HEK293 (cell line): Measurements from ENCODE around the gene APOO.

Experiments used
- CTCF ChIA-PET: fragments of 350-600 bp; formaldehyde crosslinking; extraction: SDS; loops from one replicate; lab custom pipeline; 2021; ENCODE audit warnings: antibody characterized with exemption; lab: Yijun Ruan, JAX
- POLR2A ChIA-PET: fragments of 300-600 bp; formaldehyde crosslinking; extraction: SDS; loops from one replicate; lab custom pipeline; 2020; ENCODE audit warnings: antibody characterized with exemption, inconsistent platforms; lab: Yijun Ruan, JAX
- H3K27ac ChIP-seq: fragments of 200-500 bp; sonication (Bioruptor generic); 2 replicates; pipeline ENCODE4 v1.5.1; 2014; ENCODE audit warnings: low read depth, low read length, control low read depth, inconsistent platforms; ENCODE audit errors: extremely low read depth
- H3K36me3 ChIP-seq, 2 experiments: fragments of 200-500 bp in 1 of 2; sonication (Bioruptor generic) in 1 of 2; 1 replicate in 1 of 2; 2 replicates in 1 of 2; pipeline ENCODE4 v1.5.1; 2014 to 2017; ENCODE audit warnings: inconsistent platforms in 2 of 2, low read length in 2 of 2; ENCODE audit not compliant: control insufficient read depth in 2 of 2, insufficient read depth in 1 of 2
- H3K4me1 ChIP-seq: fragments of 200-500 bp; sonication (Bioruptor generic); 2 replicates; pipeline ENCODE4 v1.5.1; 2014; ENCODE audit warnings: mild to moderate bottlenecking, low read length, inconsistent platforms; ENCODE audit not compliant: control insufficient read depth, insufficient read depth
- H3K4me3 ChIP-seq: 2 replicates; pipeline ENCODE4 v1.5.1; 2011; ENCODE audit warnings: low read depth, mild to moderate bottlenecking, control low read depth, low read length, moderate library complexity
- H3K9me3 ChIP-seq: fragments of 200-500 bp; sonication (Bioruptor generic); 2 replicates; pipeline ENCODE4 v1.5.1; 2014; ENCODE audit warnings: low read depth, low read length, inconsistent platforms; ENCODE audit not compliant: control insufficient read depth, insufficient read depth
- FEZF1 ChIP-seq: fragments of 450-650 bp; formaldehyde crosslinking; IDR thresholded peaks from 2 replicates; pipeline ENCODE4 v1.5.1; 2016; ENCODE audit warnings: missing biosample characterization, missing genetic modification characterization
- KLF16 ChIP-seq: fragments of 450-650 bp; formaldehyde crosslinking; IDR thresholded peaks from 2 replicates; pipeline ENCODE4 v1.5.1; 2017; ENCODE audit warnings: missing biosample characterization, missing genetic modification characterization
- MYNN ChIP-seq: fragments of 450-650 bp; formaldehyde crosslinking; IDR thresholded peaks from 2 replicates; pipeline ENCODE4 v1.5.1; 2016; ENCODE audit warnings: missing biosample characterization, missing genetic modification characterization, borderline replicate concordance
- OSR2 ChIP-seq: fragments of 450-650 bp; formaldehyde crosslinking; IDR thresholded peaks from 2 replicates; pipeline ENCODE4 v1.5.1; 2016; ENCODE audit warnings: missing biosample characterization, missing genetic modification characterization
- SALL2 ChIP-seq: fragments of 450-650 bp; formaldehyde crosslinking; IDR thresholded peaks from 2 replicates; pipeline ENCODE4 v1.5.0; 2017; ENCODE audit warnings: missing biosample characterization, mild to moderate bottlenecking, missing genetic modification characterization, borderline replicate concordance
- SETDB1 ChIP-seq: IDR thresholded peaks from one replicate; pipeline ENCODE4 v1.6.1; 2017; ENCODE audit warnings: mild to moderate bottlenecking, low read length, moderate library complexity, mixed read lengths; ENCODE audit not compliant: insufficient read length
- TRIM28 ChIP-seq: IDR thresholded peaks from 2 replicates; pipeline ENCODE4 v1.6.1; 2011; ENCODE audit warnings: low read length, control low read depth, borderline replicate concordance
- ZBTB20 ChIP-seq: fragments of 450-650 bp; formaldehyde crosslinking; IDR thresholded peaks from 2 replicates; pipeline ENCODE4 v1.5.1; 2016; ENCODE audit warnings: missing biosample characterization, missing genetic modification characterization
- ZBTB8A ChIP-seq: fragments of 450-650 bp; formaldehyde crosslinking; IDR thresholded peaks from 2 replicates; pipeline ENCODE4 v1.5.1; 2016; ENCODE audit warnings: missing biosample characterization, missing genetic modification characterization
- ZFP41 ChIP-seq: fragments of 450-650 bp; formaldehyde crosslinking; IDR thresholded peaks from 2 replicates; pipeline ENCODE4 v1.5.1; 2016; ENCODE audit warnings: missing biosample characterization, missing genetic modification characterization, borderline replicate concordance
- ZNF146 ChIP-seq: fragments of 450-650 bp; formaldehyde crosslinking; IDR thresholded peaks from 2 replicates; pipeline ENCODE4 v1.5.1; 2016; ENCODE audit warnings: missing biosample characterization, missing genetic modification characterization
- ZNF155 ChIP-seq: fragments of 450-650 bp; formaldehyde crosslinking; IDR thresholded peaks from 2 replicates; pipeline ENCODE4 v1.5.1; 2016; ENCODE audit warnings: missing biosample characterization, missing genetic modification characterization
- ZNF266 ChIP-seq: fragments of 450-650 bp; formaldehyde crosslinking; IDR thresholded peaks from 2 replicates; pipeline ENCODE4 v1.5.1; 2016; ENCODE audit warnings: missing biosample characterization, missing genetic modification characterization, low read depth
- ZNF350 ChIP-seq: fragments of 450-650 bp; formaldehyde crosslinking; IDR thresholded peaks from 2 replicates; pipeline ENCODE4 v1.5.0; 2017; ENCODE audit warnings: missing biosample characterization, mild to moderate bottlenecking, missing genetic modification characterization
- ZNF391 ChIP-seq: fragments of 450-650 bp; formaldehyde crosslinking; IDR thresholded peaks from 2 replicates; pipeline ENCODE4 v1.5.1; 2016; ENCODE audit warnings: low read depth, missing biosample characterization, missing genetic modification characterization, borderline replicate concordance
- ZNF404 ChIP-seq: fragments of 450-650 bp; formaldehyde crosslinking; IDR thresholded peaks from 2 replicates; pipeline ENCODE4 v1.5.1; 2017; ENCODE audit warnings: missing biosample characterization, missing genetic modification characterization
- ZNF433 ChIP-seq: fragments of 450-650 bp; formaldehyde crosslinking; IDR thresholded peaks from 2 replicates; pipeline ENCODE4 v1.5.1; 2016; ENCODE audit warnings: missing biosample characterization, missing genetic modification characterization, low read depth
- ZNF510 ChIP-seq: fragments of 450-650 bp; formaldehyde crosslinking; IDR thresholded peaks from 2 replicates; pipeline ENCODE4 v1.5.1; 2018; ENCODE audit warnings: mild to moderate bottlenecking, missing genetic modification characterization, missing biosample characterization; ENCODE audit not compliant: insufficient replicate concordance
- ZNF521 ChIP-seq: fragments of 450-650 bp; formaldehyde crosslinking; IDR thresholded peaks from 2 replicates; pipeline ENCODE4 v1.5.1; 2017; ENCODE audit warnings: missing biosample characterization, mild to moderate bottlenecking, missing genetic modification characterization
- ZNF548 ChIP-seq: fragments of 450-650 bp; formaldehyde crosslinking; IDR thresholded peaks from 2 replicates; pipeline ENCODE4 v1.5.1; 2016; ENCODE audit warnings: missing biosample characterization, missing genetic modification characterization
- ZNF571 ChIP-seq: fragments of 450-650 bp; formaldehyde crosslinking; IDR thresholded peaks from 2 replicates; pipeline ENCODE4 v1.5.0; 2017; ENCODE audit warnings: missing biosample characterization, missing genetic modification characterization
- ZNF585B ChIP-seq: fragments of 450-650 bp; formaldehyde crosslinking; IDR thresholded peaks from 2 replicates; pipeline ENCODE4 v1.5.1; 2016; ENCODE audit warnings: missing biosample characterization, missing genetic modification characterization
- ZNF610 ChIP-seq: fragments of 450-650 bp; formaldehyde crosslinking; IDR thresholded peaks from 2 replicates; pipeline ENCODE4 v1.5.1; 2016; ENCODE audit warnings: missing biosample characterization, missing genetic modification characterization, borderline replicate concordance
- ZNF654 ChIP-seq: fragments of 450-650 bp; formaldehyde crosslinking; IDR thresholded peaks from 2 replicates; pipeline ENCODE4 v1.5.1; 2016; ENCODE audit warnings: low read depth, missing biosample characterization, missing genetic modification characterization
- TF ChIP-seq, protein P1 (sequence below): fragments of 450-650 bp; formaldehyde crosslinking; IDR thresholded peaks from 2 replicates; pipeline ENCODE4 v1.5.1; 2016; ENCODE audit warnings: missing biosample characterization, missing genetic modification characterization, low read depth
- TF ChIP-seq, protein P2 (sequence below): fragments of 450-650 bp; formaldehyde crosslinking; IDR thresholded peaks from 2 replicates; pipeline ENCODE4 v1.5.1; 2017; ENCODE audit warnings: missing biosample characterization, missing genetic modification characterization
- TF ChIP-seq, protein P3 (sequence below): fragments of 450-650 bp; formaldehyde crosslinking; IDR thresholded peaks from 2 replicates; pipeline ENCODE4 v1.5.1; 2016; ENCODE audit warnings: missing biosample characterization, missing genetic modification characterization
- TF ChIP-seq, protein P4 (sequence below): fragments of 450-650 bp; formaldehyde crosslinking; IDR thresholded peaks from 2 replicates; pipeline ENCODE4 v1.5.0; 2017; ENCODE audit warnings: missing biosample characterization, missing genetic modification characterization, borderline replicate concordance
- TF ChIP-seq, protein P5 (sequence below): fragments of 450-650 bp; IDR thresholded peaks from 2 replicates; pipeline ENCODE4 v1.5.1; 2018; ENCODE audit warnings: missing biosample characterization, mild to moderate bottlenecking, missing genetic modification characterization

The APOO gene

DNA sequence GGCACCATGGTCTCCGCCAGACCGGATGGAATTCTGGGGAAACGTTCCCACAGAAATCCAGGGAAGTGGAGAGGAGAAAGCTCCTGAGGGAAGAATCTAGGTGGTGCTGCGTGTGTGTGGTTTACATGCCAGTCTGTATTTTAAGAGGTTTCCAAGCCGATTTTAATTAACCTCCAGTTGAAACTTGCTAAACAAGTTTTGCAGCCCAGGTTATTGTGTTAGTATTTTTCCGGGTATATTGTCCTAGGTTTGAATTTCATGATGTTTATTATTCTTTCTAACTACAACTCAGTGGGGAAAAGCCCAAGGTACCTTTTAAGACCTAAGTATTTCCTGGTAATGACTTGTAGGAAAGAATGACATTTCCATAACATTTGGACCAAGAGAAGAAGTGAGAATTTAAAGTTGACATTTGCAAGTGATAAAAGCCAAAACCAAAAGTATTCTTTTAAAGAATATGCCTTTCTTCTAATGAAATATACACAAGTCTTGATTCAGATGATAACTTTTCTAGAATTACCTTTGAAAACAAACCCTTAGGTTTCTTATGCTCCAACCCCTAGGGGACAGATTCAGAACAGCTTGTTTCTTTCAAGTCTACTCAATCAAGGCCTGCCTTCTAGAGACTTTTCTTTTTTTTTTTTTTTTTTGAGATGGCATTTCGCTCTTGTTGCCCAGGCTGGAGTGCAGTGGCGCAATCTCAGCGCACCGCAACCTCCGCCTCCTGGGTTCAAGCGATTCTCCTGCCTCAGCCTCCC lies 110.2 kb downstream of the APOO start (continued):
- TF ChIP-seq, protein P1, sequence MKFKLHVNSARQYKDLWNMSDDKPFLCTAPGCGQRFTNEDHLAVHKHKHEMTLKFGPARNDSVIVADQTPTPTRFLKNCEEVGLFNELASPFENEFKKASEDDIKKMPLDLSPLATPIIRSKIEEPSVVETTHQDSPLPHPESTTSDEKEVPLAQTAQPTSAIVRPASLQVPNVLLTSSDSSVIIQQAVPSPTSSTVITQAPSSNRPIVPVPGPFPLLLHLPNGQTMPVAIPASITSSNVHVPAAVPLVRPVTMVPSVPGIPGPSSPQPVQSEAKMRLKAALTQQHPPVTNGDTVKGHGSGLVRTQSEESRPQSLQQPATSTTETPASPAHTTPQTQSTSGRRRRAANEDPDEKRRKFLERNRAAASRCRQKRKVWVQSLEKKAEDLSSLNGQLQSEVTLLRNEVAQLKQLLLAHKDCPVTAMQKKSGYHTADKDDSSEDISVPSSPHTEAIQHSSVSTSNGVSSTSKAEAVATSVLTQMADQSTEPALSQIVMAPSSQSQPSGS (tag by site-specific recombination) = no peak
- no peak for TF ChIP-seq ZNF404
- no peak for TF ChIP-seq KLF16
- no peak for TF ChIP-seq ZNF433 (tag by site-specific recombination)
- no peak for TF ChIP-seq ZNF350 (tag by site-specific recombination)
- TF ChIP-seq ZNF585B (tag by site-specific recombination) = no peak
- TF ChIP-seq ZFP41 (tag by site-specific recombination) = no peak
- peak; percentile 40; the same call in 1 of the 2 replicates for TF ChIP-seq ZNF146
- TF ChIP-seq ZNF571 (tag by site-specific recombination) = no peak
- TF ChIP-seq ZNF548 (tag by site-specific recombination) = no peak
- TF ChIP-seq ZNF155 (tag by site-specific recombination) = no peak
- TF ChIP-seq, protein P2, sequence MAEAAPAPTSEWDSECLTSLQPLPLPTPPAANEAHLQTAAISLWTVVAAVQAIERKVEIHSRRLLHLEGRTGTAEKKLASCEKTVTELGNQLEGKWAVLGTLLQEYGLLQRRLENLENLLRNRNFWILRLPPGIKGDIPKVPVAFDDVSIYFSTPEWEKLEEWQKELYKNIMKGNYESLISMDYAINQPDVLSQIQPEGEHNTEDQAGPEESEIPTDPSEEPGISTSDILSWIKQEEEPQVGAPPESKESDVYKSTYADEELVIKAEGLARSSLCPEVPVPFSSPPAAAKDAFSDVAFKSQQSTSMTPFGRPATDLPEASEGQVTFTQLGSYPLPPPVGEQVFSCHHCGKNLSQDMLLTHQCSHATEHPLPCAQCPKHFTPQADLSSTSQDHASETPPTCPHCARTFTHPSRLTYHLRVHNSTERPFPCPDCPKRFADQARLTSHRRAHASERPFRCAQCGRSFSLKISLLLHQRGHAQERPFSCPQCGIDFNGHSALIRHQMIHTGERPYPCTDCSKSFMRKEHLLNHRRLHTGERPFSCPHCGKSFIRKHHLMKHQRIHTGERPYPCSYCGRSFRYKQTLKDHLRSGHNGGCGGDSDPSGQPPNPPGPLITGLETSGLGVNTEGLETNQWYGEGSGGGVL (tag by site-specific recombination) = 0 out of 2 replicates have a peak, but pooled peaks have one; percentile 10
- no peak for TF ChIP-seq ZNF510 (tag by site-specific recombination)
- no peak for TF ChIP-seq ZNF610
- TF ChIP-seq FEZF1 = peak; percentile 87
- TF ChIP-seq SALL2 (tag by site-specific recombination) = no peak
- TF ChIP-seq OSR2 (tag by site-specific recombination) = peak; percentile 84
- TF ChIP-seq, all 188 proteins: peak for 42

DNA sequence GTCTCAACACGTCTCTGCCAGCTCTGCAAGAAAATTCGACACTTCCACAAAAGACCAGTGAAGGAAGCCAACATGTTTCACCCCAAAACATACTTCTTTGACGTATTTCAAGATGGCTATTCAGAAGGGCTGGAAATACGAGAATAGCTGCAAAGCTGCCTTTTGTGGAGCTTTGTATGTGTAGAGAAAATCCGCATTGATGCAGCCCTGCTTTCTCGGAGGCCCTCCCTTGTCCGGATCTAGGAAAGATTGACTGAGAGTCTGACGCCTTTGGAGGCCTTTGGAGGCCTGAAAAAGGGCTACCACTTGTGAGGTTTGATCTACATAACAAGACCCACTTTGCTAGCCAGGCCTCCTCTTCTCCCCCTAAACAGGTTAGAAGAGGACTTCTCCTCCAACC lies 112.5 kb downstream of the APOO start:
- no peak overlapping the region for H3K27ac ChIP-seq
- H3K36me3 ChIP-seq = no peaks in the 10 kb centered on the region
- TF ChIP-seq MYNN (tag by site-specific recombination) = no peak
- TF ChIP-seq ZBTB8A (tag by site-specific recombination) = peak; percentile 35; the same call in 1 of the 2 replicates
- no peak for TF ChIP-seq ZNF391 (tag by site-specific recombination)
- TF ChIP-seq, protein P3, sequence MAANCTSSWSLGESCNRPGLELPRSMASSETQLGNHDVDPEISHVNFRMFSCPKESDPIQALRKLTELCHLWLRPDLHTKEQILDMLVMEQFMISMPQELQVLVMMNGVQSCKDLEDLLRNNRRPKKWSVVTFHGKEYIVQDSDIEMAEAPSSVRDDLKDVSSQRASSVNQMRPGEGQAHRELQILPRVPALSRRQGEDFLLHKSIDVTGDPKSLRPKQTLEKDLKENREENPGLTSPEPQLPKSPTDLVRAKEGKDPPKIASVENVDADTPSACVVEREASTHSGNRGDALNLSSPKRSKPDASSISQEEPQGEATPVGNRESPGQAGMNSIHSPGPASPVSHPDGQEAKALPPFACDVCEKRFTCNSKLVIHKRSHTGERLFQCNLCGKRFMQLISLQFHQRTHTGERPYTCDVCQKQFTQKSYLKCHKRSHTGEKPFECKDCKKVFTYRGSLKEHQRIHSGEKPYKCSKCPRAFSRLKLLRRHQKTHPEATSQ (tag by site-specific recombination) = no peak
- TF ChIP-seq, protein P4, sequence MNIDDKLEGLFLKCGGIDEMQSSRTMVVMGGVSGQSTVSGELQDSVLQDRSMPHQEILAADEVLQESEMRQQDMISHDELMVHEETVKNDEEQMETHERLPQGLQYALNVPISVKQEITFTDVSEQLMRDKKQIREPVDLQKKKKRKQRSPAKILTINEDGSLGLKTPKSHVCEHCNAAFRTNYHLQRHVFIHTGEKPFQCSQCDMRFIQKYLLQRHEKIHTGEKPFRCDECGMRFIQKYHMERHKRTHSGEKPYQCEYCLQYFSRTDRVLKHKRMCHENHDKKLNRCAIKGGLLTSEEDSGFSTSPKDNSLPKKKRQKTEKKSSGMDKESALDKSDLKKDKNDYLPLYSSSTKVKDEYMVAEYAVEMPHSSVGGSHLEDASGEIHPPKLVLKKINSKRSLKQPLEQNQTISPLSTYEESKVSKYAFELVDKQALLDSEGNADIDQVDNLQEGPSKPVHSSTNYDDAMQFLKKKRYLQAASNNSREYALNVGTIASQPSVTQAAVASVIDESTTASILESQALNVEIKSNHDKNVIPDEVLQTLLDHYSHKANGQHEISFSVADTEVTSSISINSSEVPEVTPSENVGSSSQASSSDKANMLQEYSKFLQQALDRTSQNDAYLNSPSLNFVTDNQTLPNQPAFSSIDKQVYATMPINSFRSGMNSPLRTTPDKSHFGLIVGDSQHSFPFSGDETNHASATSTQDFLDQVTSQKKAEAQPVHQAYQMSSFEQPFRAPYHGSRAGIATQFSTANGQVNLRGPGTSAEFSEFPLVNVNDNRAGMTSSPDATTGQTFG = no peak
- TF ChIP-seq, protein P5, sequence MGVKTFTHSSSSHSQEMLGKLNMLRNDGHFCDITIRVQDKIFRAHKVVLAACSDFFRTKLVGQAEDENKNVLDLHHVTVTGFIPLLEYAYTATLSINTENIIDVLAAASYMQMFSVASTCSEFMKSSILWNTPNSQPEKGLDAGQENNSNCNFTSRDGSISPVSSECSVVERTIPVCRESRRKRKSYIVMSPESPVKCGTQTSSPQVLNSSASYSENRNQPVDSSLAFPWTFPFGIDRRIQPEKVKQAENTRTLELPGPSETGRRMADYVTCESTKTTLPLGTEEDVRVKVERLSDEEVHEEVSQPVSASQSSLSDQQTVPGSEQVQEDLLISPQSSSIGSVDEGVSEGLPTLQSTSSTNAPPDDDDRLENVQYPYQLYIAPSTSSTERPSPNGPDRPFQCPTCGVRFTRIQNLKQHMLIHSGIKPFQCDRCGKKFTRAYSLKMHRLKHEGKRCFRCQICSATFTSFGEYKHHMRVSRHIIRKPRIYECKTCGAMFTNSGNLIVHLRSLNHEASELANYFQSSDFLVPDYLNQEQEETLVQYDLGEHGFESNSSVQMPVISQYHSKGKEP = 0 out of 2 replicates have a peak, but pooled peaks have one; percentile 25
- no peak for TF ChIP-seq SETDB1
- TF ChIP-seq ZNF266 (tag by site-specific recombination) = no peak
- TF ChIP-seq ZNF654 (tag by site-specific recombination) = no peak
- TF ChIP-seq ZNF521 (tag by site-specific recombination) = no peak
- TF ChIP-seq ZBTB20 (tag by site-specific recombination) = no peak
- TF ChIP-seq TRIM28 = no peak
- peaks cover 7% of the 10 kb centered on the region for H3K4me1 ChIP-seq
- H3K4me3 ChIP-seq = no peak overlapping the region
- POLR2A ChIA-PET = interaction anchor here (5.8 kb wide), 1 partner anchor 11 kb away, joined by 39 read pairs; the partner anchor contains the start of gene SAT1
- CTCF ChIA-PET = no interaction called here
- no peaks in the 10 kb centered on the region for H3K9me3 ChIP-seq
